Left lung (tissue), 10 donors: ENCODE data around the gene MTHFR. TPM values are rescaled to one million over a fixed set of nuclear protein-coding genes. Genes with fewer than 3 reads are reported as not detected.

ENCODE experiments used
- ATAC-seq: fragments of 200-7000 bp; cut with Tn5 transposase; one replicate; pipeline ENCODE4 v1.9.1; 2020; ENCODE audit warnings: moderate library complexity
- DNase-seq, 4 donors: peaks; one replicate each; pipeline ENCODE4 v3.0.0-alpha.2; 2013 to 2020
- H3K27ac ChIP-seq, 2 donors: fragments of 200-600 bp; sonication (generic) in 1 of 2; one replicate each; pipeline versions ENCODE4 v1.5.0 to v1.8.0; 2020 to 2021
- H3K27me3 ChIP-seq, 2 donors: fragments of 200-600 bp; sonication (generic) in 1 of 2; one replicate each; pipeline versions ENCODE4 v1.5.0 to v1.8.0; 2020 to 2021
- H3K36me3 ChIP-seq, 2 donors: fragments of 200-600 bp; sonication (generic) in 1 of 2; one replicate each; pipeline versions ENCODE4 v1.5.0 to v1.8.0; 2020 to 2021
- H3K4me1 ChIP-seq, 2 donors: fragments of 200-600 bp; one replicate each; pipeline ENCODE4 v1.8.0; 2021
- H3K4me3 ChIP-seq, 2 donors: fragments of 200-600 bp; sonication (generic) in 1 of 2; one replicate each; pipeline versions ENCODE4 v1.5.0 to v1.8.0; 2020 to 2021; ENCODE audit warnings: mild to moderate bottlenecking in 1 of 2
- H3K9me3 ChIP-seq, 2 donors: fragments of 200-600 bp; sonication (generic) in 1 of 2; one replicate each; pipeline versions ENCODE4 v1.5.0 to v1.8.0; 2020 to 2021
- CTCF ChIP-seq, 2 donors: fragments of 200-600 bp; sonication (generic) in 1 of 2; IDR thresholded peaks; one replicate each; pipeline versions ENCODE4 v1.5.0 to v1.8.0; 2021; ENCODE audit warnings: antibody characterized with exemption in 2 of 2
- intact Hi-C, 2 donors: fragments of 100-400 bp; cut with DNase I; formaldehyde crosslinking; loops; one replicate each; pipeline versions ENCODE4 v1.11.2 to v1.14.2; 2022
- polyA plus RNA-seq, 6 donors: library from polyadenylated mRNA; unstranded; fragments of 120-200 nt; gene quantifications; one replicate each; pipeline ENCODE4 v1.2.1, GENCODE V29; 2013; ENCODE audit not compliant: insufficient read length in 6 of 6
- total RNA-seq, 2 donors: library from RNA; stranded (reverse); fragmentation: NEBNext Ultra II Directional; extraction: Animal tissue kit (Norgen Biotek cat#: 25700); gene quantifications; one replicate each; pipeline ENCODE4 v1.2.1, GENCODE V29; 2021
- donor health status: DM: no; HTN: yes; CAD: no.
- donor health status: DM: no; HTN: no; CAD: no.

Gene MTHFR
- total and polyA plus RNA-seq, 8 donors = 16.5 to 44.5 (median 25.5) TPM

DNA sequence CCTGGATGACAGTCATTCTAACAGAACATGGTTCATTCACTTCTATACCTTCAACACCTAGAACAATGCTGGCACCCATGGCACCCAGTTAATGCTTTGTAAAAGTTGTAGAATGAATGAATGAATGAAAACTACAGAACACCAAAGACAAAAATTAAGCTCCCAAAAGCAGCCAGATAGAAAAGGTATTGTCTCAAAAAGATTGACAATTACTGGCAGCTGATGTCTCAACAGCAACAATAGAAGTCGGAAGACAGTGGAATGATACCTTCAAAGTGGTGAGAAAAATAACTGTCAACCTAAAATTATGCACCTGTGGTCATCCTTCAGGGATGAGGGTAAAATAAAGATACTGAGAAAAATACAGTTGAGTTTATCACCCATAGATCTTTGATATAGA is 48.7 kb downstream of the MTHFR start:
- Histone ChIP-seq H3K4me1 (peaks cover 0 to 4% of the 10 kb centered on the region in 2 donors), H3K27ac (no peak overlapping the region), H3K9me3 (no peaks in the 10 kb centered on the region), H3K4me3 (no peak overlapping the region), H3K36me3 (no peaks in the 10 kb centered on the region), H3K27me3 (peaks cover 7 to 11% of the 10 kb centered on the region in 2 donors)
- intact Hi-C loops = no loop called here
- DNase-seq (no peak), ATAC-seq (no peak)
- no peak for TF ChIP-seq CTCF (IDR thresholded peaks at IDR 0.05)

- no peak for TF ChIP-seq CTCF (IDR thresholded peaks at IDR 0.05)
- peaks cover 0 to 8% of the 10 kb centered on the region in 2 donors for H3K4me1 ChIP-seq
- no peak for DNase-seq
- no peak overlapping the region for H3K4me3 ChIP-seq
- H3K27ac ChIP-seq = no peak overlapping the region
- H3K9me3 ChIP-seq = no peaks in the 10 kb centered on the region
- peaks cover 0 to 29% of the 10 kb centered on the region in 2 donors for H3K36me3 ChIP-seq
- ATAC-seq = no peak
- H3K27me3 ChIP-seq = no peaks in the 10 kb centered on the region
- intact Hi-C loops = no loop called here
These were observed 52.1 kb downstream of the MTHFR start for GRCh38 chr1:11753555-11754208.

DNA sequence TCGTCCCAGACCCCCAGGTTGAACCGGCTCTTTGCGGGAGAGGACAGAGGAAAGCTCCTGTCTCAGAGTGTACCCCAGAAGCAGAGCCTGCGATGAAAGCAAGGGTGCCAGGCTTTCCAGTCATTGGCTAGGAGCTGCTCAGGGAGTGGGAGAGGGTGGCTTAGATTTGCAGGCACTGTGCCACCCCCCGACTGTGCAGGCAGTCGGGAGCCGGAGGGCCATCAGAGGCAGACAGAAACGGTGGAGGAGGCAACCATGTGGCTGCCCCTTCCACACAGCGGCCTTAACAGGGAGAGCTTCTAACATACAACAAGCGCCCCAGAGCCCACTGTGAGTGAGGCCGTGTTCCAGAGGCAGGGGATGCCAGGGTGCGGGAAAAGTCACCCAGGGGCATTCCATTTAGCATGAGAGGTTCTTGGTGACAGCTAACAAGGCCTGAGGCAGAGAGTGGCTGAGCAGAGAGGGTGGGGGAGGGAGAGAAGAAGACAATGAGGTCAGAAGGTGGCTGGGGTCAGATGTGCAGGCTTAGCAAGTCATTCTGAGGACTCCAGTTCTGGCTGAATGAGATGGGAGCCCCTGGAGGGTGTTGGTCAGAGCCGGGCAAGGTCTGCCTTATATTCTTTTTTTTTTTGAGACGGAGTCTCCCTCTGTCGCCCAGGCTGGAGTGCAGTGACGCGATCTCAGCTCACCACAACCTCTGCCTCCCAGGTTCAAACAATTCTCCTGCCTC is 53.2 kb downstream of the MTHFR start:
- ATAC-seq (no peak), DNase-seq (no peak)
- intact Hi-C loops = no loop called here
- no peaks in the 10 kb centered on the region for H3K27me3 ChIP-seq
- no peak overlapping the region for H3K27ac ChIP-seq
- TF ChIP-seq CTCF (IDR thresholded peaks at IDR 0.05) = no peak
- H3K4me1 ChIP-seq = peaks cover 0 to 14% of the 10 kb centered on the region in 2 donors
- H3K4me3 ChIP-seq = no peak overlapping the region
- no peaks in the 10 kb centered on the region for H3K9me3 ChIP-seq
- peaks cover 0 to 40% of the 10 kb centered on the region in 2 donors for H3K36me3 ChIP-seq

DNA sequence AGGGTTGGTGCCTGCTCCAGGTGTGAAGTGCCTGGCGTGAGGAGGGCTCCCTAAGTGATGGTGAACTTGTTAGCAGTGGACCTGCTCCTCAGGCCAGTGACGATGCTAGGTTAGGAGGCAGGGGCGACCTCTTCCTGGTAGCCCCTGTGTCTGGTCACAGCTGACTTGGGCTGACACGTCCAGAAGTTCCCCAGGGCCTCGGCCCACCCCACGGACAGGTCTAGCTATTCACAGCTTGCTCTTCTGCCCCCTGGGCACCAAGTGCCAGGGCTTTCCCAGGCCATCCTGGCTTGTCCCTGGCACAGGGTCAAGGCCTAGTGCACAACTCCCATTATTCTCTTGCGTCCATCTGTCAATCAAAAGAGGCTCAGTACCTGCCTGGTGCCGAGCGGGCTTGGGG is 54.7 kb downstream of the MTHFR start:
- peaks cover 0 to 55% of the 10 kb centered on the region in 2 donors for H3K36me3 ChIP-seq
- H3K9me3 ChIP-seq = no peaks in the 10 kb centered on the region
- ATAC-seq (no peak), DNase-seq (no peak)
- H3K4me3 ChIP-seq = no peak overlapping the region
- no peak overlapping the region for H3K27ac ChIP-seq
- no peaks in the 10 kb centered on the region for H3K27me3 ChIP-seq
- peaks cover 0 to 26% of the 10 kb centered on the region in 2 donors for H3K4me1 ChIP-seq
- TF ChIP-seq CTCF (IDR thresholded peaks at IDR 0.05) = no peak
- intact Hi-C loops = no loop called here

DNA sequence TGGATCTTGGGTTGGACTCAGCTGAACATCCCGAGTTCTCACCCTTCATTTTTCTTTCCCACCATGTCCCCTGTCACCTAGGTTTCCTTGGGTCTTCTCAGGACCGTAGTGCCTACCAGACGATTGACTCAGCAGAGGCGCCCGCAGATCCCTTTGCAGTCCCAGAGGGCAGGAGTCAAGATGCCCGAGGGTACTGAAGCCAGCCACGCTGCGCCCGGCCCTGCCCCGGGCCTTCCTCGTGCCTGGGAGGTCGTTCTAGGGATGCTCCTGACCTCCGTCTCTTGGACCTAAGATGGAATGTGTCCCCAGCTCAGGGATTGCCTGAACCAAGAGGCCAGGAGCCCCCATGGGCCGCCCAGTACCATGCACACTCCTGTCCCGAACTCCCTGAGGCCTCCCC is 55.8 kb downstream of the MTHFR start:
- Histone ChIP-seq H3K27ac (no peak overlapping the region), H3K9me3 (no peaks in the 10 kb centered on the region), H3K4me3 (no peak overlapping the region), H3K27me3 (no peaks in the 10 kb centered on the region), H3K4me1 (peaks cover 0 to 37% of the 10 kb centered on the region in 2 donors), H3K36me3 (peaks cover 0 to 65% of the 10 kb centered on the region in 2 donors)
- DNase-seq (no peak), ATAC-seq (no peak)
- intact Hi-C loops = no loop called here
- TF ChIP-seq CTCF (IDR thresholded peaks at IDR 0.05) = no peak
